Measurements from ENCODE around the gene NCEH1.

NCEH1 gene

DNA sequence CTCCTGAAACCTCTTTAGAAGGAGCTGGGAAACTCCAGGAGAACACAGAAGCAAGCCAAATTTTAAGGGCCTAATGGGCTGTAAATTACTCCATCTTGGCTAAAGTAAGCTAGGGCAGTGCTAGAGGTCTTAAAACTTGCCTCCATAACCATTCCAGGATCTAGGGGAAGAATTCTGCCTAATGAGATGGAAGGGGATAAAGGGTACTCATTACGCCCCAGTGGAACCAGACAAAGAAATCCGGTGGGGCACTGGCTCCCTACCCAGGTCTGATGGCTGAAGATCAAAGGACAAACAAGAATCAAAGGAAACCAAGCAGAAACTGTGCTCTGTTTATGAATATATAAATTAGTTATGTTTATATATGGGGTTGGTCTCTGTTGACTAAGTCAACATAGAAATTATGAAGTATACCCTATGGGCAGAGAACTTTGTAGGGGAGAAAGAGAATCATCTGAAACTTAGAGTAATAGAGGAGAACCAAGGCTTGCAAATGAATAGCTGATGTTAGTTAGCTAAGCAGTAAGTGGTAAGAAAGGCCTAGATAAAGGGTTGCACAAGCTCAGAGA, 57.8 kb downstream of the NCEH1 start:
- Histone ChIP-seq H3K4me3 (ENCODE audit: low read depth, low read length) (no peak overlapping the region), H3K27me3 (replicated peaks) (no peaks in the 10 kb centered on the region), H3K36me3 (replicated peaks) (no peaks in the 10 kb centered on the region), H3K27ac (no peak overlapping the region)
- TF ChIP-seq, protein P1, sequence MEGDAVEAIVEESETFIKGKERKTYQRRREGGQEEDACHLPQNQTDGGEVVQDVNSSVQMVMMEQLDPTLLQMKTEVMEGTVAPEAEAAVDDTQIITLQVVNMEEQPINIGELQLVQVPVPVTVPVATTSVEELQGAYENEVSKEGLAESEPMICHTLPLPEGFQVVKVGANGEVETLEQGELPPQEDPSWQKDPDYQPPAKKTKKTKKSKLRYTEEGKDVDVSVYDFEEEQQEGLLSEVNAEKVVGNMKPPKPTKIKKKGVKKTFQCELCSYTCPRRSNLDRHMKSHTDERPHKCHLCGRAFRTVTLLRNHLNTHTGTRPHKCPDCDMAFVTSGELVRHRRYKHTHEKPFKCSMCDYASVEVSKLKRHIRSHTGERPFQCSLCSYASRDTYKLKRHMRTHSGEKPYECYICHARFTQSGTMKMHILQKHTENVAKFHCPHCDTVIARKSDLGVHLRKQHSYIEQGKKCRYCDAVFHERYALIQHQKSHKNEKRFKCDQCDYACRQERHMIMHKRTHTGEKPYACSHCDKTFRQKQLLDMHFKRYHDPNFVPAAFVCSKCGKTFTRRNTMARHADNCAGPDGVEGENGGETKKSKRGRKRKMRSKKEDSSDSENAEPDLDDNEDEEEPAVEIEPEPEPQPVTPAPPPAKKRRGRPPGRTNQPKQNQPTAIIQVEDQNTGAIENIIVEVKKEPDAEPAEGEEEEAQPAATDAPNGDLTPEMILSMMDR (IDR thresholded peaks at IDR 0.05; ENCODE audit: low read depth, low read length, missing control alignments): no peak
- in situ Hi-C loops (cut with HindIII; ENCODE audit: low pct_ligation_motif_present, low sequenced_read_pairs): loop anchor here (25.0 kb wide), 1 partner anchor 291 kb away; no protein-coding TSS in a partner anchor
- no peak for DNase-seq

DNA sequence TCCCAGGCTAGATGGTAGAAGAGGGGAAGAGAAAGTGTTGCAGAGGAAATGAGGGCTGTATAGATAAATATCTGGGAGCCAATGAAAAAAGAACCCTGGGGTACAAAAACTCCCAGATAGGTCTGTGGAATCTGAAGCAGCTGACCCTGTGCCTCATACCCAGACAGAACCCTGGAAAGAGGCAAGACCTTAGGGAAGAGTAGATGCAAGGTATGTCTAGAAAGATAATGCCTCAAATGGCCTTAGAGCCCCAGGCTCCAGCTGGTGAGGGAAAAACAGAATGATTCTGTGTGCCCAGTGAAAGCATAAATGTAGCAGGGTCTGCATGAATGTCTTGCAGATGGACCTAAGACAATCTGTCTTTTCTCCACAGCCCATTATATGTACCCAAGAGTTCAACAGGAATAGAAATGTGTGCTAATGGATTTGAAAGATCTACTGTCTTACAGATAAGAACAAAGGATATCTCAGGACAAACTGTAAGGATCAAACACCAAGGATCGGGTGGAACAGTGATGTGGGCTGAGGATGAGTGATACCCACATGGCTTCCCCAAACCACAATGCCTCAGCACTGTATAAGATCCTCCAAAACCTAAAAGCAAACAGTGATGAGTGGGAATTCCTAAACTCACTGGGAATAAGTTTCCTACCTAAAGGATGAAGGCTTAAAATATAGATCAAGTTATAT, 58.8 kb downstream of the NCEH1 start:
- no peak overlapping the region for H3K27ac ChIP-seq
- H3K4me3 ChIP-seq (ENCODE audit: low read depth, low read length): no peak overlapping the region
- no peaks in the 10 kb centered on the region for H3K27me3 ChIP-seq (replicated peaks)
- no peak for DNase-seq
- no peaks in the 10 kb centered on the region for H3K36me3 ChIP-seq (replicated peaks)
- TF ChIP-seq, protein P1 (IDR thresholded peaks at IDR 0.05; ENCODE audit: low read depth, low read length, missing control alignments): no peak
- in situ Hi-C loops (cut with HindIII; ENCODE audit: low pct_ligation_motif_present, low sequenced_read_pairs): loop anchor here (25.0 kb wide), 1 partner anchor 290 kb away; no protein-coding TSS in a partner anchor

DNA sequence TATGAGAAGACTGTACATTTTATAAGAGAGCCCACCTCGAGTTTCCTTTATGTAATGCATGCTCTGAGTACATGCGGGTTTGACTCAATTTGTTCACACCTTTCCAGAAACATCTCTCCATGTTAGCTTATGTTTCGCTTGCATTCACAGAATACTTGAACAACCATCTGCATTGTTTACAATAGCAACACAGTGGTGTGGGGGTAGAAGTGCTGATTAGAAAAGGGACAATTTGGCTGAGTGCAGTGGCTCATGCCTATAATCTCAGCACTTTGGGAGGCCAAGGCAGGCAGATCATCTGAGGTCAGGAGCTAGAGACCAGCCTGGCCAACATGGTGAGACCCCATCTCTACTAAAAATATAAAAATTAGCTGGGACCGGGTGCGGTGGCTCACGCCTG, 60.9 kb downstream of the NCEH1 start:
- in situ Hi-C loops (cut with HindIII; ENCODE audit: low pct_ligation_motif_present, low sequenced_read_pairs): loop anchor here (25.0 kb wide), 1 partner anchor 288 kb away; no protein-coding TSS in a partner anchor
- DNase-seq: no peak
- no peaks in the 10 kb centered on the region for H3K36me3 ChIP-seq (replicated peaks)
- H3K4me3 ChIP-seq (ENCODE audit: low read depth, low read length): no peak overlapping the region
- no peak overlapping the region for H3K27ac ChIP-seq
- TF ChIP-seq, protein P1 (IDR thresholded peaks at IDR 0.05; ENCODE audit: low read depth, low read length, missing control alignments): no peak
- no peaks in the 10 kb centered on the region for H3K27me3 ChIP-seq (replicated peaks)

DNA sequence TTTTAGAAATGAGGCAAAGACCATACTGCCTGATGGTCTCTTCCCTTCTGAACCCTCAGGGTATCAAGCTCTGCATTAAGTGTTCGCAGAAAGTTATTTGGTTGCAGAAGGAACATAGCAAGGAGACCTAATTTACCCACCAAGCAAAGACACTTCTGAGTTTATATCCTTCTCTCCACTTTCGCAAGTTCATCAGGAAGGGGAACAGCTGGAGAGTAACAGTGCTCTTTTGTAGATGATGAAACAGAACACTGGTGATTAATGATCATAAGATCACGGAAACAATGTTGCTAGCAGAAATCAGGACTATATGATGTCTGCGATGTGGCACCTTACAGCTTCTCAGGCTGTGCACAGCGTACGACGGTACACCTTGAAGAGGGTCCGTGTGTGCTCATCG, 62.1 kb downstream of the NCEH1 start:
- H3K27me3 ChIP-seq (replicated peaks): no peaks in the 10 kb centered on the region
- no peak overlapping the region for H3K4me3 ChIP-seq (ENCODE audit: low read depth, low read length)
- no peaks in the 10 kb centered on the region for H3K36me3 ChIP-seq (replicated peaks)
- TF ChIP-seq, protein P1 (IDR thresholded peaks at IDR 0.05; ENCODE audit: low read depth, low read length, missing control alignments): no peak
- in situ Hi-C loops (cut with HindIII; ENCODE audit: low pct_ligation_motif_present, low sequenced_read_pairs): no loop called here
- no peak overlapping the region for H3K27ac ChIP-seq
- no peak for DNase-seq

DNA sequence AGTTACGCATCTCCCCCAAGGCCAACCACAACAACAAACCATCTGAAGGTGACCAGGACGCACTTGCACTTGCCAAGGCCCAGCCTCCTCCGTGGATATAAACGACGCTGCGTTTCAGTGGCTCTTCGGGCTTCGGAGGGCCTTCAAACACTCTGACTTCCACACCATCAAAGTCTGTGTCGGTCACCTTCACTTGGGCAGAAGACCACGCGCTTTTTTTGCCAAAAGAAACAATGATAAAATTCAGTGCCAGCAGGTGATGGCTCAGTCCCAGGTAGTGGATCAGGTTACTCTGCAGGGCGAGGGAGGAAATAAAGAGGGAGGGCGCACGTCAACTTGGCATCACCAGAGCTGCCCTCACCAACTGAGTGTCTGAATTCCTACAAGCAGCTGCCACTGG, 63.0 kb downstream of the NCEH1 start:
- Histone ChIP-seq H3K36me3 (replicated peaks) (no peaks in the 10 kb centered on the region), H3K27me3 (replicated peaks) (no peaks in the 10 kb centered on the region), H3K4me3 (ENCODE audit: low read depth, low read length) (no peak overlapping the region), H3K27ac (no peak overlapping the region)
- no peak for DNase-seq
- in situ Hi-C loops (cut with HindIII; ENCODE audit: low pct_ligation_motif_present, low sequenced_read_pairs): no loop called here
- TF ChIP-seq, protein P1 (IDR thresholded peaks at IDR 0.05; ENCODE audit: low read depth, low read length, missing control alignments): no peak

Measured in brain microvascular endothelial cell (primary cell).